Fibroblast of skin of scalp (primary cell): Measurements from ENCODE around the gene PRDM7.
"Not testable (repeated sequence)": the region's sequence is repeated elsewhere in the genome, so short reads cannot be mapped to it uniquely, and the experiment has no call there.

Experiments used
- DNase-seq: peaks from one replicate; pipeline ENCODE4 v3.0.0-alpha.2; 2013

Gene PRDM7

GRCh38 chr16:90012991-90013745 lies 64.0 kb downstream of the PRDM7 start:
- DNase-seq: no peak

GRCh38 chr16:90011908-90012501 lies 65.1 kb downstream of the PRDM7 start:
- DNase-seq: no peak

GRCh38 chr16:90011508-90011819 lies 65.7 kb downstream of the PRDM7 start:
- DNase-seq: no peak

GRCh38 chr16:90010676-90011507 lies 66.2 kb downstream of the PRDM7 start:
- DNase-seq: no peak

GRCh38 chr16:90009172-90009899 lies 67.8 kb downstream of the PRDM7 start:
- DNase-seq: no peak

GRCh38 chr16:90008708-90009145 lies 68.4 kb downstream of the PRDM7 start:
- DNase-seq: no peak

GRCh38 chr16:90007635-90008234 lies 69.4 kb downstream of the PRDM7 start:
- not testable (repeated sequence) for DNase-seq

GRCh38 chr16:90007015-90007414 lies 70.1 kb downstream of the PRDM7 start:
- no peak for DNase-seq
